Activated T-cell treated with anti-CD3 and anti-CD28 coated beads, Interleukin-2, amount 50 U/mL, for 72 hours (primary cell): ENCODE results near the gene EFHC2. TPM values are rescaled to one million over a fixed set of nuclear protein-coding genes. Genes with fewer than 3 reads are reported as not detected.

Experiments used
- total RNA-seq, 2 donors: library from RNA; stranded (reverse); gene quantifications; one replicate each; pipeline ENCODE4 v1.2.3, GENCODE V29; 2022

The EFHC2 gene
- total RNA-seq, 2 donors from 2014 or later = 0.53 to 0.79 TPM

Other genes starting within 250 kb of the EFHC2 start
- 10 to 100 TPM; 11.8 to 24.0 TPM for gene FUNDC1, start 199.2 kb upstream of the EFHC2 start, total RNA-seq